Keratinocyte (primary cell): ENCODE measurements around the gene CLIC3.

Experiments
- EZH2 ChIP-seq: IDR thresholded peaks from one replicate; pipeline ENCODE4 v1.6.1; 2012; ENCODE audit warnings: inconsistent platforms, mild to moderate bottlenecking, low read length, moderate library complexity
- TF ChIP-seq, protein P1 (sequence below), 3 experiments: IDR thresholded peaks in 1 of 3; conservative IDR thresholded peaks in 1 of 3; optimal IDR thresholded peaks in 1 of 3; 2 replicates in 2 of 3; 3 replicates in 1 of 3; pipeline versions ENCODE3 to v1.5.1; 2011; ENCODE audit warnings: low read length in 3 of 3, mild to moderate bottlenecking in 3 of 3, moderate library complexity in 2 of 3, control low read depth in 1 of 3, inconsistent platforms in 1 of 3; ENCODE audit not compliant: insufficient read depth in 2 of 3; ENCODE audit errors: extremely low read depth in 1 of 3

DNA sequence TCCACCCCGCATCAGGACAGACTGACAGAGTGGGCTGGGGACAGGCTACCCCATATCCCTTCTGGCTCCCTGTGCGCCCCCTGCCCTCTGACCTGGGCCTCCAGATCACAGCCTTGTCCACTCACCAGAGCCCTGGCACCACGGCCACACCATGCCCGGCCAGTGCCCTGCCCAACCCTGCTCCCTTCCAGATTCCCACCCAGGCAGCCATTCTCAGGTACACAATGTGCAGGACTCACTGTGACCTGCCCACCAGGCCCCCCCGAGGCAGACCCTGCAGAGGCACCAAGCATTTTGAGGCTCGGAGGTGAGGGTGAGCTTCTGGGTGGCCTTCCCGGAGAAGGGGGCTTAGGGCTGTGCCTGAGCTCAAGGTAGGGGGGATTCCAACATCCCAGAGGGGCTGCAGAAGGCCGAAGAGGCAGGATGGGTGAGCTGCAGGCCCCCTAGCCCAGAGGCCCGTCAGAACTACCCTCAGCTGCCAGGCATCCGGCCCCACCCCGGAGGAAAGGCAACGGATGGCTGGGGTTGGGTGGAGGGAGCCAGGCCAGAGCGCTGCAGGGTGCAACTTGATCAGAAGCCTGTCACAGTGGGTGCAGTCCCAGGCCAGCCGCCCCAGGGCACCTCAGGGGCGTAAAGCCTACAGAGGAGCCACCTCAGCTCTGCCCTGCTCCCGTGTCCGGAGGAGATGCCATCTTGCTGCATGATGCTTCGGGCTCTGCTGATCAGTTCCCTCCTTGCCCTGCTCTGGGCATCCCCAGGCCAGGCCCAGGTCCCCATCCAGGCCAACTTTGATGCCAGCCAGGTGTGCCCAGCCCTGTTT, 13.9 kb downstream of the CLIC3 start, which contains the start of gene LCNL1:
- TF ChIP-seq, protein P1, sequence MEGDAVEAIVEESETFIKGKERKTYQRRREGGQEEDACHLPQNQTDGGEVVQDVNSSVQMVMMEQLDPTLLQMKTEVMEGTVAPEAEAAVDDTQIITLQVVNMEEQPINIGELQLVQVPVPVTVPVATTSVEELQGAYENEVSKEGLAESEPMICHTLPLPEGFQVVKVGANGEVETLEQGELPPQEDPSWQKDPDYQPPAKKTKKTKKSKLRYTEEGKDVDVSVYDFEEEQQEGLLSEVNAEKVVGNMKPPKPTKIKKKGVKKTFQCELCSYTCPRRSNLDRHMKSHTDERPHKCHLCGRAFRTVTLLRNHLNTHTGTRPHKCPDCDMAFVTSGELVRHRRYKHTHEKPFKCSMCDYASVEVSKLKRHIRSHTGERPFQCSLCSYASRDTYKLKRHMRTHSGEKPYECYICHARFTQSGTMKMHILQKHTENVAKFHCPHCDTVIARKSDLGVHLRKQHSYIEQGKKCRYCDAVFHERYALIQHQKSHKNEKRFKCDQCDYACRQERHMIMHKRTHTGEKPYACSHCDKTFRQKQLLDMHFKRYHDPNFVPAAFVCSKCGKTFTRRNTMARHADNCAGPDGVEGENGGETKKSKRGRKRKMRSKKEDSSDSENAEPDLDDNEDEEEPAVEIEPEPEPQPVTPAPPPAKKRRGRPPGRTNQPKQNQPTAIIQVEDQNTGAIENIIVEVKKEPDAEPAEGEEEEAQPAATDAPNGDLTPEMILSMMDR (optimal IDR thresholded peaks at IDR 0.05 in 1 of 3, IDR thresholded peaks at IDR 0.05 in 1 of 3, conservative IDR thresholded peaks at IDR 0.05 in 1 of 3; ENCODE audit: extremely low read depth in 1 of 3, insufficient read depth in 2 of 3, low read length in 3 of 3), result no peak
- no peak for TF ChIP-seq EZH2
